ENCODE data around the gene SMTNL2. TPM values are rescaled to one million over a fixed set of nuclear protein-coding genes. Genes with fewer than 3 reads are reported as not detected.
"Not testable (repeated sequence)": the region's sequence is repeated elsewhere in the genome, so short reads cannot be mapped to it uniquely, and the experiment has no call there.

The SMTNL2 gene
- total RNA-seq, 1 donor from 2014 or later = 14.9 TPM

DNA sequence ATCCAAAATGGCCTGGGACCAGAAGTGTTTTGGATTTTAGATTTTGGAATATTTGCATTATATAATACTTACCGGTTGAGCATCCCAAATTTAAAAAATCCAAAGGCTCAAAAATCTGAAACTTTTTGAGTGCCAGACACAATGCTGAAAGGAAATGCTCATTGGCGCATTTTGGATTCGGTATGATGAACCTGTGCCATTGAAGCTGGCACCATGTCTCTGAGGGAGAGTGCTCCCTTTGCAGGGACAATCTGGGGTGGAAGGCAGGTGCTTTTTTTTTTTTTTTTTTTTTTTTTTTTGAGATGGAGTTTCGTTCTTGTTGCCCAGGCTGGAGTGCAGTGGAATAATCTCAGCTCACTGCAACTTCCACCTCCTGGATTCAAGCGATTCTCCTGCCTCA lies 17.7 kb downstream of the SMTNL2 start:
- no peak for DNase-seq

DNA sequence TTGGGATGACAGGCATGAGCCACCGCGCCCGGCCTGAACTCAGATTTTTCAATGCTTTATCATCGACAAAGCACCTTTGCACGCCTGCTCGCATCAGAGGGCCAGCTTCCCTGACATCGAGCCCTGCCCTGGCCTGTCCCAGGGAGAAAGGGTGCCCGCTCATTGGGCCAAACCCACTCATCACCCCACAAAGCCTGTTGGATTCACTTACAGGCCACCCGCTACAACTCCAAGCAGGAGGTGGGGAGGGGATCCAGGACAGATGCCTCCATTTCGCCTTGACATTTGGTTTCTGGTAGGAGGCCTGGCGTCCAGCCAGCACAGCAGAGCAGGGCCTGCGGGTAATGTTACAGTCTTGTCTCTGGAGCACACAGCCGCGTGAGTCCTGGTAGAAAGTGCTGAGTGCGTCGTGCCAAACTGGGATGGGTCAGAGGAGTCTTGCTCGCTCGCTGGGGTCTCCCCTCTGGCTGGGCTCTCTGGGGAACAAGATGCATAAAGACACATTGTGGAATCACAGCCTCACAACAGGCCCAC lies 19.8 kb downstream of the SMTNL2 start:
- peak; percentile 29 for DNase-seq

DNA sequence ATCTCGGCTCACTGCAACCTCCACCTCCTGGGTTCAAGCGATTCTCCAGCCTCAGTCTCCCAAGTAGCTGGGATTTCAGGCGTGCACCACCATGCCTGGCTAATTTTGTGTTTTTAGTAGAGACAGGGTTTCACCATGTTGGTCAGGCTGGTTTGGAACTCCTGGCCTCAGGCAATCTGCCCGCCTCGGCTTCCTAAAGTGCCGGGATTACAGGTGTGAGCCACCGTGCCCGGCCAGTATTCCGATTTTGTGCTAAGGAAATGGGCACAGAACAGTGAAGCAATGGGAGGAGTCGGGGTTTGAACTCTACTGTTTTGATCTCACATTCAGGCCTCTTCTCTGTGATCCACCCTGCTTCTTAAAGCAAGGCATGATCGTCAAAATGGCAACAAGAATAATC lies 20.4 kb downstream of the SMTNL2 start:
- DNase-seq = not testable (repeated sequence)

DNA sequence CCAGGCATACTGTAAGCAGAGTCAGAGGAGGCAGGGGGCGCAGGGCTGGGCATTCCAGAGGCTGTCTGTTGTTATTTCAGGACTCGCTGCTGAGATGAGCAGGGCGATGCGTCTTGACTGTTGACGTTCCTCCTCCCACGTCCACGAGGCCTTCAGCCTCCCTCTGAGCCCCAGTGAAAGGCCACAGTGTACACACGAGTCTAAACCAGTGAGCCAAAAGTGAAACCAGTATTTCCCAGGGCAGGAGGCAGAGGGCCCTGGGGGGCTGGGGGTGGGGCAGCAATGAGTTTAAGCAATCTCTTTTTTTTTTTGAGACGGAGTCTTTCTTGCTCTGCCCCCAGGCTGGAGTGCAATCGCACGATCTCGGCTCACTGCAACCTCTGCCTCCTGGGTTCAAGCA lies 21.5 kb downstream of the SMTNL2 start:
- no peak for DNase-seq

DNA sequence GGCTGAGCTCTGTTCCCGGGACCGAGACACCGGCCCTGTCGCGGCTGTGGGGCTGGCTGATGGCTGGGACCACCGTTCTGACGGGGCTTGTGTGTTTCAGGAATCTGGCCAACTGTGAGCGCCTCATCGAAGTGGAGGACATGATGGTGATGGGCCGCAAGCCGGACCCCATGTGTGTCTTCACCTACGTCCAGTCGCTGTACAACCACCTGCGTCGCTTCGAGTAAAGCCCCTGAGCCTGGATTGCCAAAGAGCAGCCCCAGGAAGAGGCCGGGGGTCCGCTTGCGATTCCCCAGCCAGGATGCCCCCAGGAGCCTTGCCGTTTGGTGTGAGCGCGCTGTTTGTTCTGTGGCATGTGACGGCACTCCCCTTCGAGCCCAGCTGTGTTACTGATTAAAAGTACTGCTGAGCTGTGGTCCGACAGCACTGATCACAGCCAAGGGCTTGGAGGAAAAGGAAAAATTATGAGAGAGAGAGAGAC lies 23.0 kb downstream of the SMTNL2 start:
- no peak for DNase-seq

DNA sequence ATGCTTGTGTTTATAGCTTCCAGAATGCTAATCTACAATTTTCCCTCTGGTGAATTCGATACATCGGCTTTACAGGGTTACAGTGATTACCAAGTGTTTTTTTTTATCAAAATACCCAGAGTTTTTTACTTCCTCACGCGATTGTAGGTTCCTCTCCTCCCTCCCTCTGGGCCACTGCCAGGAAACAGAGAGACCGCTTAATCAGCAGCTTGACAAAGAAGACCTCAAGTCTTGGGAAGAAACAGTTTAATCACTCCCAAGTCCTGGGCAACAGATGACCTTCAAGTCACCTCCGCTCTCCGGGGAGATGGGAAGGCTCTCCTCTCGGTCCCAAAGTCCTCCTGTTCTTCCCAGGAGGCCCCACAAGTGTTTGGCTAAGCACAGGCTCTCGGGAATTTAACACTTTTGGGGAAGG lies 23.5 kb downstream of the SMTNL2 start:
- peak; percentile 24 for DNase-seq

DNA sequence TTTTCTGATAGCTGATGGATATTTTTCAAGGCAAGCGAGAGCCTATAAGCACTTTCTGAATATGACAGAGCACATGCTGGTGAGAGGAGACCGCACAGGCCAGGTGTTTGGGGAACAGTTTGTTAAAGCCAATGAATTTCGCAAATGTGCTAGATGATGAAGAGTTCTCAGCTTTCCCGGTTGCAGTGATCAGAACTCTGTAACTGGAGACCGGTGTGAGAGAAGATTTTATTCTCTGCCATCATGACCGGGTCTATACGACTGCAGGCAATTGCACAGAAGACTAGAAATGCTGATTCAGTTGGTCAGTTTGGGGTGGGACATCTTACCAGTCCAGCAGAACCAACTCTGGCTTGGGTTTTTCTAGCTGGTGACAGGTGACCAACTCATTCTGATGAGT lies 25.4 kb downstream of the SMTNL2 start:
- no peak for DNase-seq

DNA sequence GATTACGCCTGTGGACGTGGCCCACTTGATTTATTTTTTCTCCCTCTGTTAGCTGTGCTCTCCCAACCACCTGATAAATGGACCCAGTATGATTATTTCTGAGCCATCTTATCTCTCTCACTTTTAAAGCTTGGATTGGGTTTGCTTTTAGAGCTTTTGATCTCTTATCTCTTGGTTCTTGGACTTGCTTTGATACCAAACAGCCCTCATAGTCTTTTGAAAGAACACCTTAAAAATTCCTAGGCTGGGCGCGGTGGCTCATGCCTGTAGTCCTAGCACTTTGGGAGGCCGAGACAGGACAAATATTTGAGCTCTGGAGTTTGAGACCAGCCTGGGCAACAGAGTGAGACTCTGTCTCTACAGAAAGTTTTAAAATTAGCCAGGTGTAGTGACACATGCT lies 25.8 kb downstream of the SMTNL2 start:
- no peak for DNase-seq

DNA sequence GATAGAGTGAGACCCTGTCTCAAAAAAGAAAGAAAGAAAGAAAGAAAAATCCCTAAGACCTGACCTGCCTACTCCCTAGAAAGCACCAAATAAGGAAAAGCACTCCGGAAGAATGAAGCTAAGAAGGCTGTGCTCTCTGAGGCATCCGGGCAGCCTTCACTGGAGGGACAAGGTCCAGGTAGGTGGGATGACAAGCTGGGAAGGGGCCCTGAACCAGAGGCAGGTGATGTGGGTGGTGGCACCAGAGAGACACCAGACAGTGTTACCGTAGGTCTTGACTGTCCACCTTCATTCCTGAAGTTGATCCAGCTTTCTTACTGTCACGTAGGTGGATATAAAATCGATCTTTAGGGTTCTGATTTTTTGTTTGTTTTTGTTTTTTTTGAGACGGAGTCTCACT lies 26.3 kb downstream of the SMTNL2 start:
- no peak for DNase-seq

DNA sequence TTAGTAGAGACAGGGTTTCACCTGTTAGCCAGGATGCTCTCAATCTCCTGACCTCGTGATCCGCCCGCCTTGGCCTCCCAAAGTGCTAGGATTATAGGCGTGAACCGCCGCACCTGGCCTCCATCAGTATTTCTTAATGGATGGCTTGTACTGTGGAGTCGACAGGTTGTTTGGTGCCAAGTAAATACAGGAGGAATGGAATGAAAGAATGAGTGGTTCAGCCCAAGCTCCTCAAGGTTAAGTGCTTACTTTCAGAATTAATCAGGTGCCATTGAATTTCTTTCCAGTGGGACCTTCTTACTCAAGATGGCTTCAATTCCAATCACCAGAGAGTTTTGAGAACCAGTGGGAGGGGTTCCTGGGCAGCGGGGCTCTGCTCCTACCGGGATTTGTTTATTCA lies 32.1 kb downstream of the SMTNL2 start:
- DNase-seq = no peak

DNA sequence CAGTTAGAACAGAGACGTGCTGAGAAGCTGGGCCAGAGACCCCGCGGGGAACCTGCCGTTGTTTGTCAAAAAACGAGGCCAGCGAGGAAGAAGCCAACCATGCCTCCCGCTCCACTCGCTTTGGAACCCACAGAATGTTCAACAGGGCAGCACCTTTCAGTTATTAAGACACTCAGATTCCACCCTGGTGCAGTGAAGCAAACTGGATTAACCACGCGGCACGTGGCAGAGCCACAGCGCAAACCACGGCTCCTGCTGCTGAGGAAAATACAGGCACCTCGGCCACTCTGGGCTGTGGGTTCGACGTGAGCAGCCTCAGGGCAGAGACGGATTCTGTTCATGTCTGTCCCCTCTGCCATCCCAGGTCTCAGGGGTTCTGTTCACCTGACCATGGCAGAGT lies 32.8 kb downstream of the SMTNL2 start:
- no peak for DNase-seq

DNA sequence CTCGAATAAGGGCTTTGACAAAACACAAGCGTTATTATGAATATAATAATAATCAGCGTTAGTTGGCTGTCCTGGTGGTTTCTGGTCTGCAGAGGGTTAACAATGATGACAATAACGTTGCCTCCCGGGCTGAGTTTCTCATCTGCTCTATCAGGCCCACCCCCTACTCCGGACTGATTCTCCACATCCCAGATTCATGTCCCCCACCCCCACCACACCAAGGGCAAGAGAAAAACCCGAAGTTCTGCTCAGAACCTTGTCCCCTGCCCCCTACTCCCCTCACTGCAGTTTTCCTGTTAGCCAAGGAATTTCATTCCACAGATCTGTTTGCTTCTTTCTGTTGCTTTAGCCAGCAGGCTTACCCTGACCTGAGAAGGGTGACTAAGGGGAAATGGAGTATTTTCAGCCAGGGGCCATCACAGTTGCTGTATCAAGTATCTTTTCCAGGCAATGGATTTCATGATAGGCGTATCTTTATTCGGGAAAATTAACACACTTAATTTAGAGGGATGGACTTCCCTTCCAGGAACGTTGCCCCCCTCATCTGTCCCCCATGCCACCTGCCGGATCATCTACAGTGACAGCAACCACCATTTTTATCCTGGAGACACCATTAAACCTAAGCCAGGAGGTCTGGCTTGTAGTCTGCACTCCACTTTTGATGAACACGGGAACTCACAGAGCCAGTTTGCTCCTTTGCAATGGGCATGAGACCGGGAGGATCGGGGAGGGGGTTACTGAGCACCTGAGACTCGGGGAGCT lies 33.4 kb downstream of the SMTNL2 start:
- no peak for DNase-seq

DNA sequence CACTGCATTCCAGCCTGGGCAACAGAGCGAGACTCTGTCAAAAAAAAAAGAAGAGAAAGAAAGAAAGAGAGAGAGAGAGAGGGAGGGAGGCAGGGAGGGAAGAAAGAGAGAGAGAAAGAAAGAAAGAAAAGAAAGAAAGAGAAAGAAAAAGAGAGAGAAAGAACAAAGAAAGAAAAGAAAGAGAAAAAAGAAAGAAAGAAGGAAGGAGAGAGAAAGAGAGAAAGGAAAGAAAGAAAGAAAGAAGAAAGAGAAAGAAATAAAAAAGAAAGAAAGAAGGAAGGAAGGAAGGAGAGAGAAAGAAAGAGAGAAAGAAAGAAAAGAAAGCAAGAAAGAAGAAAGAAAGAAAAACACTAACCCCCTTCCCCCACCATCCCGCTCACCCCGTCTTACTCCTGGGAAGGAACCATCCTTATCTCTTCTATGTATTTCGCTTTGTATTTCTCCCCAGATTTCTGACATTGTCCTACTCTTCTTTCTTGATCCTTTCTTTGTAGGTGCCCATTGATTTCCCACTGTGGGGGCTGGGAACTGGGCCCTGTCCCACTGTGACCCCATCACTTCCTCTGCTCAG lies 36.3 kb downstream of the SMTNL2 start:
- no peak for DNase-seq

DNA sequence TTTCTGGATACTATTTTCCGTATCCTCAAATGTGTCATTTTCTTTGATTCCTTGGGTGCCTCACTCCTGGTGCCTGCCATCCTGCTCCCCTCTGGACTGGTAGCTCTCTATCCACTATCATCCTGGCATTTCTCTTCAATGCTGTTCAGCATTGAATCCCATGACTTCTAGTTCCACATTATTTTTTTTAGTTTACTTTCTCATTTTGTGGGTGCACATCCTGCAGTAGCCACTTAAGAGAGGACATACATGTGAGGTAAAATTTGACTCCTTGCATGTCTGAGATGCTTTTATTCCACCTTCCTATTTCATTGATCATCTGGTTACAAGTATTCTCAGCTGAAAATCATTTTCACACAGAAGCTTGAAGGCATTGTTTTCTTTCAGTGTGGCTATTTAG lies 38.0 kb downstream of the SMTNL2 start:
- DNase-seq = no peak

DNA sequence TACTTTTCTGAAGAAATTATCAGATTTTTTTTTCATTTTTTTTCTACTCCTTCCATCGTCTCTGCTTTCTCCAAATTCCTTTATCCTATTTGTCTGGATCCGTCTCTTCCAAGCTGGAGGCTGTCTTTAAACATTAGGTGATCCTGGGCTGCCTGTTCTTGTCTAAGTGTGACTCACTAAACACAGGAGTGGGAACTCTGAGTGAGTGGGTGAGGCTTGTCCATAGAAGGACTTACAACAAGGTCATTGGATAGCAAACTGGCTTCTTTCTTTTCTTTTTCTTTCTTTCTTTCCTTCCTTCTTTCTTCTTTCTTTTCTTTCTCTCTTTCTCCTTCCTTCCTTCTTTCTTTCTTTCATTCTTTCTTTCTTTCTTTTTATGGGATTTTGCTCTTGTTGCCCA lies 38.9 kb downstream of the SMTNL2 start:
- no peak for DNase-seq

DNA sequence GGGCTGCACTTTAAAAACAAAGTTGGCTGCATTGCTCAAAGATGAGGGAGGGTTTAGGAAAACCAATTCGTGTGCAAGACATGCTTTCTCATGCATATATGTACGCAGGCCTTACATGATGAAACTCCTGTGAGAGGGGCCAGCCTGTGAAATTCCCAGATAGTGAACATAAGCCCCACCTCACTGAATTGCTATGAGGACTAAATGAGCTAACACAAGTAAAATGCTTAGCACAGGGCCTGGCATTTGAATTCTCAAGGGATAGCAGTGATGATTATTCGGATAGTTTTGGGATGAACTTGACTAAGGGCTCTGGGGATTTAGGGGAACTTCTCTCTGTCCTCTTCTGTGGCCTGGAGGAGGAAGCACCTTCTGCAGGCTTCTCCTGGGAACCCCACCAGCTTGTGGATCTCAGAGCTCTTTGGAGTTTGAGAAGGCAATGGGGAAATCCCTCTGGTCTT lies 40.2 kb downstream of the SMTNL2 start:
- not testable (repeated sequence) for DNase-seq

DNA sequence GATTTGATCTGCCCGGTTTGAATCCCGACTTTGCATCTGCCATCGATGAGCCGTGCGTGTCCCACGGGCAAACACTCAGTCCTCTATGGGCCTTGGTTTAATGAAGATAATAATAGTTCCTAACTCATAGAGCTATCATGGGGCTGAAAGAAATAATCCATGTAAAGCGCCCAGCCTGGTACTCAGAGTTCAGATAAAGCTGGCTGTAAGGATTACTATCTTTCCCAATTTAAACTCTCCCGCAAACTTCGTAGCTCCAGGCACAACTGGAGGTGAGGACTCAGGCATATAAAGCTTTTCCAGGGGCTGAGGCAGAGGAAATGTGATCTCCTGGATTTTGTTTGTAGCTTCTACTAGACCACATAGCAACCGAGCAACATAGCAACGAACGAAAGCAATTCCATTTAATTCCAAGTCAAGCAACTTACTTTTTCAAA lies 40.9 kb downstream of the SMTNL2 start:
- DNase-seq = peak; percentile 44

DNA sequence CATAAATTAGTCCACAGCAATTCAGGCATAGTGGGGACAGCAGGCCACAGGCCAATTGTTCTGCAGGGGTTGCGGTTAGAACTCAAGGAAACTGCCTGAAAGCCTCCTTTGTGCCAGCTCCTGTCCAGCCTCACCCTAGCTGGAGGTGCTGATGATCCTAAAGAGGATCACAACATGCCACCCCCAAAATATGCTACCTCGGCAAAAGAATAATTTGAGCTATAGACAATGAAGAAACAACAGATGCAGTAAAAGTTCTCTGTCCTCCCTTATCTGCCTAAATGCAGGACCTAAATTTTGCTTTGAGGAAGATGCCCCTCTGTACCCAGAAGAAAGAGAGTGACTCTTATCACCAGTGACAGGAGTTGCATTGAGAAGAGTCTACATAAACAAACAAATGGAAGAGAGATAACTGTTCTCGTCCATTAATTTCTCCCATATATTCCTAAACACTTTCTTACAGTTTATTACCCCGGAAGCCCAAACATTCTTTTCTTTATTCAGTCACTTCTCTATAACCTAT lies 42.5 kb downstream of the SMTNL2 start:
- DNase-seq = no peak

DNA sequence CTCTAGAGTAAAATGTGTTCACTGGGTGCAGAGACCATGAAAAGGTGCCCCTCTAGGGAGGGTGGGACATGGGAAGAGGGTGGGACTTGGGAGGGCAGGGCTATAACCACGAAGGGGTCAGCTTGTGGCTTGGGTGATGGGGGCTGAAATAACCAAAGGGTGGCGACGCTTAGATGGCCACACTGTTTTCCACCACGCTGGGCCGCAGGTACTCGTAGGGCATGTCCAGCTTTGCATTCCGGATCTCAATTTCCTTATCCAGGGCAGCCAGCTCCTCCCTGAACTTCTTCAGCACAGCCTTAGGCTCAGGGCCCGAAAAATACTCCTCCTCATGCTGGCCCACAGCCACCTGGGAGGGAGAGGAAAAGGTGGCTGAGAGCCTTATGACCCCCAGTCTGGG lies 47.1 kb downstream of the SMTNL2 start:
- DNase-seq = no peak

DNA sequence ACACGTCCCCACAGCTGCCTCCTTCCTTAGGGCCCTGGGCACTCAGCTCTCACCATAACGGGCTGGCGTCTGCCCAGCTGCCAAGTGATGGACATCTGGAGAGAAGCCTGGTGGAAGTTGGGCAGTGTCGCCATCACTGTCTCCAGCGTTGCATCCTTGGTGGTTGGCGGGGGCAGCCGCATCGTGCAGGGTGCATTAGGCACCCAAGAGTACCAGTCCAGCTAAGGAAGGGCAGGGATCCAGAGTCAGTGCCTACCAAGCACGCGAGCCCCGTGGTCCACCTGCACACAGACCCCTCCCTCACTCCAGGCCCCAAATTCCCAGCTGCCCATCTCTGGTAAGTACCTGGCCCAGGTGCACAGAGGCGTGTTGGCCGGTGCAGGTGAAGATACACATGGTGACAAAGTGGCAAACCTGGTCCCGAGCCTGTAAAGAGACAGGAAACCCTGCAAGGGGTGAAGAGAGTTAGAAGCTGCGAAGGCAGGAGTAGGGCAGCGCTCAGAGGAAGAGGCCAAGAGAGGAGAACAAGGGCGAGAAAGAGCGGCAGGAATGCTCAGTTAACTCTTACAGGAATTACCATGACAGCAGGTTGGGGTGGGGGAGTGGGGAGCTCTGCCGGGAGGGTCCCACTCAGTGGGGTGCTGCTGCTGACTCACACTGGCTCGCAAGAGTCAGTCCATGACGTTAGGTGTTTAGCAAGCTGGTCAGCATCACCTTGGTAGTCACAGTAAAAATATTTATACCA lies 47.7 kb downstream of the SMTNL2 start:
- no peak for DNase-seq

DNA sequence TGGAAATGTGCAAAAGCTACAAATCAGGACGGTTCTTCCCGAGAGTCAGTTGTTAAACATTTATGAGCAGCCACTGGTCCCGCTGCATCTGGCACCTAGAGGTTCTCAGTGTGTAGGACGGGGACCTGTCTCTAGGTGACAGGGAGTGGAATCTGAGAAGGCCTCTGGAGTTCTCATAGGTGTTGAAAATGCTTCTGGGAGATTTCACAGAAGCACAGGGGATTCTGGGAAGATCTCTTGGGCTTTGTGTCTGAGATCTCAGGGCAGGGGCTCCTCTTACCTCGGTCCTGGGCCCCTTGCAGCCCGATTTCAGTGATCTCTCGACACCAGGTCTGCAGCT lies 48.2 kb downstream of the SMTNL2 start:
- DNase-seq = no peak

DNA sequence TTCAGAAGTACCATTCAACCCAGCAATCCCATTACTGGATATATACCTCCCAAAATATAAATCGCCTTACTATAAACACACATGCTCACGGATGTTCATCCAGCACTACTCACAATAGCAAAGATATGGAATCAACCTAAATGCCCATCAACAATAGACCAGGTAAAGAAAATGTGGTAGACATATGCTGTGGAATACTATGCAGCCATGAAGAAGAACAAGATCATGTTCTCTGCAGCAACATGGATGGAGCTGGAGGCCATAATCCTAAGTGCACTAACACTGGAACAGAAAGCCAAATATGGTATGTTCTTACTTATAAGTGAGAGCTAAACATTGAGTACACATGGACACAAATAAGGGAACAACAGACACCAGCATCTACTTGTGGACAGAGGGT lies 49.3 kb downstream of the SMTNL2 start:
- DNase-seq = no peak

DNA sequence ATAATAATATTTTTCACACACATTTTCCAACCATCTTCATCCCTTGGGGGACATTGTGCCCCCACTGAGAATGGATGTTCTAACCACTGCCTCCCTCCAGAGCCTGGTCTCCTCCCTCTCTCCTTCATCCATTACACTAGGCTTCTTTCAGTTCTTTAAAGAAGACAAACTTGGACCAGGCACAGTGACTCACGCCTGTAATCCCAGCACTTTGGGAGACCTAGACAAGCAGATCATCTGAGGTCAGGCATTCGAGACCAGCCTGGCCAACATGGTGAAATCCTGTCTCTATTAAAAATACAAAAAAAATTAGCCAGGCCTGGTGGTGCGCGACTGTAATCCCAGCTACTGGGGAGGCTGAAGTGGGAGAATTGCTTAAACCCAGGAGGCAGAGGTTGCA lies 50.6 kb downstream of the SMTNL2 start:
- no peak for DNase-seq
